H9 (cell line): ENCODE results near the gene CCDC192. TPM values are rescaled to one million over a fixed set of nuclear protein-coding genes. Genes with fewer than 3 reads are reported as not detected.

Experiments
- DNase-seq: peaks from one replicate; pipeline ENCODE4 v3.0.0-alpha.2; 2017
- H2AFZ ChIP-seq: one replicate; pipeline ENCODE4 v1.6.1; 2013; ENCODE audit warnings: mild to moderate bottlenecking, low read length, control low read depth, moderate library complexity
- H2AK5ac ChIP-seq: 2 replicates; pipeline ENCODE4 v1.6.1; 2013; ENCODE audit warnings: low read length, control low read depth, mixed read lengths; ENCODE audit not compliant: insufficient read length
- H2BK120ac ChIP-seq: one replicate; pipeline ENCODE4 v1.6.1; 2013; ENCODE audit warnings: low read depth, mild to moderate bottlenecking, low read length, control low read depth, inconsistent platforms; ENCODE audit not compliant: poor library complexity, severe bottlenecking
- H2BK12ac ChIP-seq: 2 replicates; pipeline ENCODE4 v1.6.1; 2013; ENCODE audit warnings: low read length, control low read depth, mixed read lengths, low read depth; ENCODE audit not compliant: insufficient read length
- H2BK15ac ChIP-seq: 2 replicates; pipeline ENCODE4 v1.6.1; 2013; ENCODE audit warnings: low read depth, low read length, control low read depth
- H2BK20ac ChIP-seq: one replicate; pipeline ENCODE4 v1.6.1; 2013; ENCODE audit warnings: low read depth, mild to moderate bottlenecking, low read length, control low read depth, inconsistent platforms; ENCODE audit not compliant: poor library complexity, severe bottlenecking
- H2BK5ac ChIP-seq: 2 replicates; pipeline ENCODE4 v1.6.1; 2013; ENCODE audit warnings: low read length, control low read depth, mixed read lengths; ENCODE audit not compliant: insufficient read length
- H3K14ac ChIP-seq: 2 replicates; pipeline ENCODE4 v1.6.1; 2013; ENCODE audit warnings: low read length, control low read depth; ENCODE audit not compliant: insufficient read depth
- H3K18ac ChIP-seq: 2 replicates; pipeline ENCODE4 v1.6.1; 2013; ENCODE audit warnings: low read depth, mild to moderate bottlenecking, mixed read lengths, low read length, control low read depth; ENCODE audit not compliant: insufficient read length
- H3K23ac ChIP-seq: 2 replicates; pipeline ENCODE4 v1.6.1; 2013; ENCODE audit warnings: low read length, control low read depth, mixed read lengths, low read depth; ENCODE audit not compliant: insufficient read length
- H3K23me2 ChIP-seq: 2 replicates; pipeline ENCODE4 v1.6.1; 2013; ENCODE audit warnings: low read depth, mild to moderate bottlenecking, mixed read lengths, low read length, control low read depth; ENCODE audit not compliant: insufficient read length, poor library complexity, severe bottlenecking
- H3K27ac ChIP-seq: 2 replicates; pipeline ENCODE4 v1.5.1; 2013; ENCODE audit warnings: low read length, control low read depth, mixed read lengths, low read depth; ENCODE audit not compliant: insufficient read length
- H3K27me3 ChIP-seq: 2 replicates; pipeline ENCODE4 v1.6.1; 2013; ENCODE audit warnings: low read length, control low read depth, inconsistent platforms; ENCODE audit not compliant: insufficient read depth
- H3K4ac ChIP-seq: 2 replicates; pipeline ENCODE4 v1.6.1; 2013; ENCODE audit warnings: low read depth, mild to moderate bottlenecking, control low read depth, inconsistent platforms, low read length, moderate library complexity
- H3K4me1 ChIP-seq: 2 replicates; pipeline ENCODE4 v1.6.1; 2013; ENCODE audit warnings: low read length, control low read depth, inconsistent platforms; ENCODE audit not compliant: insufficient read depth
- H3K4me2 ChIP-seq: 2 replicates; pipeline ENCODE4 v1.6.1; 2013; ENCODE audit warnings: low read length, control low read depth, mixed read lengths; ENCODE audit not compliant: insufficient read length, insufficient read depth
- H3K56ac ChIP-seq: 2 replicates; pipeline ENCODE4 v1.6.1; 2013; ENCODE audit warnings: low read depth, mild to moderate bottlenecking, mixed read lengths, low read length, control low read depth; ENCODE audit not compliant: insufficient read length
- H3K79me1 ChIP-seq: 2 replicates; pipeline ENCODE4 v1.6.1; 2013; ENCODE audit warnings: low read depth, mild to moderate bottlenecking, moderate library complexity, low read length, control low read depth, inconsistent platforms; ENCODE audit not compliant: insufficient read depth, poor library complexity, severe bottlenecking
- H3K79me2 ChIP-seq: 2 replicates; pipeline ENCODE4 v1.6.1; 2013; ENCODE audit warnings: low read length, control low read depth, inconsistent platforms; ENCODE audit not compliant: insufficient read depth
- H3K9ac ChIP-seq: 2 replicates; pipeline ENCODE4 v1.6.1; 2013; ENCODE audit warnings: low read length, control low read depth, mixed read lengths; ENCODE audit not compliant: insufficient read length; ENCODE audit errors: extremely low read depth
- H3K9me3 ChIP-seq: one replicate; pipeline ENCODE4 v1.6.1; 2013; ENCODE audit warnings: low read depth, low read length, inconsistent platforms; ENCODE audit not compliant: control insufficient read depth
- H3T11ph ChIP-seq: one replicate; pipeline ENCODE4 v1.6.1; 2013; ENCODE audit warnings: mild to moderate bottlenecking, low read length, control low read depth, inconsistent platforms
- H4K20me1 ChIP-seq: one replicate; pipeline ENCODE4 v1.6.1; 2013; ENCODE audit not compliant: control insufficient read depth, insufficient read length, insufficient read depth
- H4K5ac ChIP-seq: 2 replicates; pipeline ENCODE4 v1.6.1; 2013; ENCODE audit warnings: low read depth, mild to moderate bottlenecking, mixed read lengths, low read length, control low read depth; ENCODE audit not compliant: insufficient read length
- H4K8ac ChIP-seq: replicated peaks from 2 replicates; pipeline ENCODE4 v1.6.1; 2013; ENCODE audit warnings: low read length, control low read depth, mixed read lengths, low read depth; ENCODE audit not compliant: insufficient read length
- H4K91ac ChIP-seq: 2 replicates; pipeline ENCODE4 v1.6.1; 2013; ENCODE audit warnings: low read depth, mild to moderate bottlenecking, moderate library complexity, mixed read lengths, low read length, control low read depth; ENCODE audit not compliant: insufficient read length
- H3K27ac Mint-ChIP-seq, 3 experiments: 2 replicates in 2 of 3; 3 replicates in 1 of 3; pipeline ENCODE4 v1.8.0; 2020 to 2021; ENCODE audit warnings: mixed read lengths in 3 of 3, mild to moderate bottlenecking in 1 of 3, moderate library complexity in 1 of 3
- H3K27me3 Mint-ChIP-seq: 2 replicates; pipeline ENCODE4 v1.8.0; 2021; ENCODE audit warnings: low read depth, mild to moderate bottlenecking, moderate library complexity, mixed read lengths
- H3K36me3 Mint-ChIP-seq, 3 experiments: 2 replicates in 2 of 3; 3 replicates in 1 of 3; pipeline ENCODE4 v1.8.0; 2020 to 2021; ENCODE audit warnings: low read depth in 3 of 3, mixed read lengths in 3 of 3; ENCODE audit not compliant: insufficient read depth in 1 of 3
- H3K4me1 Mint-ChIP-seq, 2 experiments: 2 replicates each; pipeline ENCODE4 v1.8.0; 2020; ENCODE audit warnings: mixed read lengths in 2 of 2
- H3K4me3 Mint-ChIP-seq, 2 experiments: 2 replicates in 1 of 2; 3 replicates in 1 of 2; pipeline ENCODE4 v1.8.0; 2020 to 2021; ENCODE audit warnings: mild to moderate bottlenecking in 2 of 2, mixed read lengths in 2 of 2, moderate library complexity in 1 of 2
- H3K9me3 Mint-ChIP-seq, 2 experiments: 2 replicates in 1 of 2; 3 replicates in 1 of 2; pipeline ENCODE4 v1.8.0; 2020; ENCODE audit warnings: mild to moderate bottlenecking in 2 of 2, mixed read lengths in 2 of 2, moderate library complexity in 1 of 2
- WGBS: extraction: QIAGEN DNeasy Blood & Tissue Kit; methylation state at CpG from one replicate; pipeline ENCODE4 v1.1.7; 2013; ENCODE audit warnings: missing lambda C conversion rate, low lambda C conversion rate, mixed read lengths; ENCODE audit not compliant: insufficient read length; ENCODE audit errors: extremely low coverage; 5-methylcytosine and 5-hydroxymethylcytosine counted together
- total RNA-seq: library from RNA; stranded (reverse); gene quantifications from 2 replicates; pipeline ENCODE4 v1.2.1, GENCODE V29; 2021
- TF ChIP-seq, protein P1 (sequence below): fragments of 200-600 bp; sonication (generic); conservative IDR thresholded peaks from 3 replicates; pipeline ENCODE4 v1.8.0; 2021; ENCODE audit warnings: antibody characterized with exemption, mild to moderate bottlenecking

CCDC192 gene
- total RNA-seq, 1 experiment from 2014 or later: not detected

DNA sequence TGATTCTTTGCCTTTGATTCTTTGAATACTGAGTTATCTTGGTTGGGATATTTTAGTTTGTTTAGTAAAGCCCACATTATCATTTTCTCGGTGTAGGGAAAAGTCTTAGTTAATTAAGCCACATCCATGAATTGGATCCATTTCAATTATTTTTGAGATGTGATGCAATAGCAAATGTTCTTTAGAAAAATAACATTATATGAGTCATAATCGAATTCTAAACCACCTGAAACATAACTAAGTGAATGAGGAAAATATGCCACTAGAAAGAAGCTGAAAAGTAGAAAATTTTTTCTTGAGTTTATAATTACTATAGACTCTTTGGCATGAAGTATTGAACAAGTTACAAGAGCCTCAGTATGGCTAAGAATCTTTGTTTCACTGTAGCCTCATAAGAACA is 17.5 kb upstream of the CCDC192 start:
- H3K4ac ChIP-seq: no peak overlapping the region
- no peak overlapping the region for H3K23ac ChIP-seq
- no peak overlapping the region for H2BK5ac ChIP-seq
- H3K4me1 ChIP-seq: no peaks in the 10 kb centered on the region
- H2BK15ac ChIP-seq: no peak overlapping the region
- TF ChIP-seq, protein P1, sequence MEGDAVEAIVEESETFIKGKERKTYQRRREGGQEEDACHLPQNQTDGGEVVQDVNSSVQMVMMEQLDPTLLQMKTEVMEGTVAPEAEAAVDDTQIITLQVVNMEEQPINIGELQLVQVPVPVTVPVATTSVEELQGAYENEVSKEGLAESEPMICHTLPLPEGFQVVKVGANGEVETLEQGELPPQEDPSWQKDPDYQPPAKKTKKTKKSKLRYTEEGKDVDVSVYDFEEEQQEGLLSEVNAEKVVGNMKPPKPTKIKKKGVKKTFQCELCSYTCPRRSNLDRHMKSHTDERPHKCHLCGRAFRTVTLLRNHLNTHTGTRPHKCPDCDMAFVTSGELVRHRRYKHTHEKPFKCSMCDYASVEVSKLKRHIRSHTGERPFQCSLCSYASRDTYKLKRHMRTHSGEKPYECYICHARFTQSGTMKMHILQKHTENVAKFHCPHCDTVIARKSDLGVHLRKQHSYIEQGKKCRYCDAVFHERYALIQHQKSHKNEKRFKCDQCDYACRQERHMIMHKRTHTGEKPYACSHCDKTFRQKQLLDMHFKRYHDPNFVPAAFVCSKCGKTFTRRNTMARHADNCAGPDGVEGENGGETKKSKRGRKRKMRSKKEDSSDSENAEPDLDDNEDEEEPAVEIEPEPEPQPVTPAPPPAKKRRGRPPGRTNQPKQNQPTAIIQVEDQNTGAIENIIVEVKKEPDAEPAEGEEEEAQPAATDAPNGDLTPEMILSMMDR: no peak
- H2BK20ac ChIP-seq: no peak overlapping the region
- Mint-ChIP-seq H3K9me3 (no peaks in the 10 kb centered on the region), H3K27ac (no peak overlapping the region), H3K27me3 (no peaks in the 10 kb centered on the region), H3K4me1 (no peaks in the 10 kb centered on the region), H3K4me3 (no peak overlapping the region), H3K36me3 (no peaks in the 10 kb centered on the region)
- H3K27me3 ChIP-seq: no peaks in the 10 kb centered on the region
- H3K18ac ChIP-seq: no peak overlapping the region
- no peak overlapping the region for H4K91ac ChIP-seq
- H4K20me1 ChIP-seq: no peaks in the 10 kb centered on the region
- no peak overlapping the region for H4K8ac ChIP-seq
- no peak overlapping the region for H2BK12ac ChIP-seq
- H3K4me2 ChIP-seq: no peak overlapping the region
- H3K79me1 ChIP-seq: no peaks in the 10 kb centered on the region
- H3K9ac ChIP-seq: no peak overlapping the region
- no peak for DNase-seq
- no peak overlapping the region for H3K56ac ChIP-seq
- no peak overlapping the region for H3K27ac ChIP-seq
- H3K9me3 ChIP-seq: no peaks in the 10 kb centered on the region
- H4K5ac ChIP-seq: no peak overlapping the region
- H2BK120ac ChIP-seq: no peak overlapping the region
- H3K14ac ChIP-seq: no peak overlapping the region
- H2AK5ac ChIP-seq: no peak overlapping the region
- no CpG with 5 or more reads among the region's 2 CpGs for WGBS
- no peaks in the 10 kb centered on the region for H3K79me2 ChIP-seq
- no peaks in the 10 kb centered on the region for H3K23me2 ChIP-seq
- H3T11ph ChIP-seq: no peak overlapping the region
- no peak overlapping the region for H2AFZ ChIP-seq
